Upper lobe of left lung (tissue), 4 donors: Measurements from ENCODE around the gene PPM1J.

ENCODE experiments used
- CTCF ChIP-seq, 6 experiments: fragments of 450-650 bp in 4 of 6; fragments of 200-600 bp in 2 of 6; sonication (generic) in 2 of 6; IDR thresholded peaks; one replicate each; pipeline ENCODE4 v1.5.1; 2016 to 2019; ENCODE audit warnings: antibody characterized with exemption in 6 of 6
- EP300 ChIP-seq, 4 donors: sonication (generic); formaldehyde crosslinking; IDR thresholded peaks; one replicate each; pipeline ENCODE4 v1.5.1; 2017; ENCODE audit warnings: antibody characterized with exemption in 4 of 4, control low read depth in 2 of 4
- POLR2A ChIP-seq, 4 donors: fragments of 450-650 bp; IDR thresholded peaks; one replicate each; pipeline ENCODE4 v1.5.1; 2016 to 2017; ENCODE audit warnings: antibody characterized with exemption in 4 of 4, mild to moderate bottlenecking in 2 of 4

GRCh38 chr1:112717263-112717873 is 2.2 kb upstream of the PPM1J start:
- no peak for TF ChIP-seq CTCF (IDR thresholded peaks at IDR 0.05)
- no peak for TF ChIP-seq POLR2A (IDR thresholded peaks at IDR 0.05)
- TF ChIP-seq EP300 (IDR thresholded peaks at IDR 0.05), result no peak
